Adrenal gland (tissue), 12 donors: ENCODE data around the gene PCDH9. TPM values are rescaled to one million over a fixed set of nuclear protein-coding genes. Genes with fewer than 3 reads are reported as not detected.
A peak's percentile ranks its signal among the peaks of the same experiment; 100 is the strongest.

Experiments
- DNase-seq, 7 donors: peaks; one replicate each; pipeline ENCODE4 v3.0.0-alpha.2; 2019 to 2020
- H3K27ac ChIP-seq, 5 donors: fragments of 200-600 bp; sonication (generic) in 4 of 5; 1 replicate in 3 of 5; 2 replicates in 2 of 5; pipeline versions ENCODE4 v1.5.1 to v1.8.0; 2016 to 2020; ENCODE audit warnings: mild to moderate bottlenecking in 1 of 5
- H3K27me3 ChIP-seq: fragments of 200-600 bp; 2 replicates; pipeline ENCODE4 v1.8.0; 2021
- H3K36me3 ChIP-seq, 2 donors: fragments of 200-600 bp; replicated peaks in 1 of 2; 1 replicate in 1 of 2; 2 replicates in 1 of 2; pipeline versions ENCODE4 v1.5.1 to v1.8.0; 2018 to 2022
- H3K4me1 ChIP-seq, 2 donors: fragments of 200-600 bp; replicated peaks in 1 of 2; 1 replicate in 1 of 2; 2 replicates in 1 of 2; pipeline versions ENCODE4 v1.5.1 to v1.8.0; 2018 to 2021
- H3K4me3 ChIP-seq, 4 donors: fragments of 200-600 bp; sonication (generic) in 3 of 4; one replicate each; pipeline ENCODE4 v1.5.1; 2016 to 2018
- H3K9me3 ChIP-seq, 3 donors: fragments of 200-600 bp; sonication (generic) in 1 of 3; replicated peaks in 1 of 3; 1 replicate in 2 of 3; 2 replicates in 1 of 3; pipeline versions ENCODE4 v1.5.1 to v1.8.0; 2016 to 2021
- POLR2A ChIP-seq, 2 donors: fragments of 450-650 bp; IDR thresholded peaks; one replicate each; pipeline ENCODE4 v1.6.1; 2017; ENCODE audit warnings: antibody characterized with exemption in 2 of 2, mild to moderate bottlenecking in 2 of 2, moderate library complexity in 1 of 2
- WGBS, 4 donors: extraction: QIAGEN DNeasy Blood & Tissue Kit in 2 of 4; methylation state at CpG; one replicate each; pipeline versions ENCODE4 v1.1.5 to v1.1.7; 2013 to 2017; 5-methylcytosine and 5-hydroxymethylcytosine counted together
- intact Hi-C, 2 donors: fragments of 100-400 bp; cut with DNase I; formaldehyde crosslinking; loops; one replicate each; pipeline versions ENCODE4 v1.14.1 to v1.15.0; 2022 to 2023
- polyA plus RNA-seq, 3 donors: library from polyadenylated mRNA; stranded (reverse); fragments of 200-250 nt in 2 of 3; fragments of 350-450 nt in 1 of 3; fragmentation: Illumina TruSeq in 1 of 3; extraction: RNeasy Lipid Tissue Mini Kit (QIAGEN cat#74804) in 1 of 3; gene quantifications; one replicate each; pipeline ENCODE4 v1.2.3, GENCODE V29; 2013 to 2014
- total RNA-seq, 9 donors: library from RNA; depleted of rRNA in 4 of 9; stranded (reverse); fragments of >200 nt in 4 of 9; fragments of 120-200 nt in 1 of 9; fragmentation: NEBNext Ultra II Directional in 1 of 9; extraction: Animal tissue kit (Norgen Biotek cat#: 25700) in 1 of 9; gene quantifications; one replicate each; pipeline versions ENCODE4 v1.1.0 to v1.2.4, GENCODE V29; 2013 to 2023
- TF ChIP-seq, protein P1 (sequence below), 6 experiments: fragments of 450-650 bp in 4 of 6; fragments of 200-600 bp in 2 of 6; sonication (generic) in 1 of 6; IDR thresholded peaks; 1 replicate in 5 of 6; 2 replicates in 1 of 6; pipeline versions ENCODE4 v1.5.1 to v1.8.0; 2016 to 2021; ENCODE audit warnings: antibody characterized with exemption in 6 of 6, mild to moderate bottlenecking in 2 of 6, moderate library complexity in 1 of 6
- donor health status: healthy with polysubstance abuse.
- donor health status: Bipolar disorder and iron deficiency.
- donor health status: DM: yes; HTN: yes; CAD: no.
- donor health status: DM: no; HTN: no; CAD: no.
- donor health status: DM: no; HTN: no; CAD: no.
- donor health status: DM: yes; HTN: yes; CAD: no.

PCDH9 gene
- total and polyA plus RNA-seq, 12 donors = 0.71 to 10.9 (median 3.6) TPM

GRCh38 chr13:66659286-66659685 is 570.9 kb downstream of the PCDH9 start:
- WGBS, 4 donors = 46 to 83% (median 66%) methylated on average over 2 of the region's 2 CpGs
- Histone ChIP-seq H3K4me3 (no peak overlapping the region), H3K36me3 (no peaks in the 10 kb centered on the region), H3K4me1 (peaks cover 6 to 23% of the 10 kb centered on the region in 2 donors), H3K27me3 (no peaks in the 10 kb centered on the region), H3K9me3 (no peaks in the 10 kb centered on the region), H3K27ac (peak overlapping the region; percentile 30 to 84 (median 74))
- DNase-seq = no peak
- TF ChIP-seq POLR2A (IDR thresholded peaks at IDR 0.05) = no peak
- TF ChIP-seq, protein P1, sequence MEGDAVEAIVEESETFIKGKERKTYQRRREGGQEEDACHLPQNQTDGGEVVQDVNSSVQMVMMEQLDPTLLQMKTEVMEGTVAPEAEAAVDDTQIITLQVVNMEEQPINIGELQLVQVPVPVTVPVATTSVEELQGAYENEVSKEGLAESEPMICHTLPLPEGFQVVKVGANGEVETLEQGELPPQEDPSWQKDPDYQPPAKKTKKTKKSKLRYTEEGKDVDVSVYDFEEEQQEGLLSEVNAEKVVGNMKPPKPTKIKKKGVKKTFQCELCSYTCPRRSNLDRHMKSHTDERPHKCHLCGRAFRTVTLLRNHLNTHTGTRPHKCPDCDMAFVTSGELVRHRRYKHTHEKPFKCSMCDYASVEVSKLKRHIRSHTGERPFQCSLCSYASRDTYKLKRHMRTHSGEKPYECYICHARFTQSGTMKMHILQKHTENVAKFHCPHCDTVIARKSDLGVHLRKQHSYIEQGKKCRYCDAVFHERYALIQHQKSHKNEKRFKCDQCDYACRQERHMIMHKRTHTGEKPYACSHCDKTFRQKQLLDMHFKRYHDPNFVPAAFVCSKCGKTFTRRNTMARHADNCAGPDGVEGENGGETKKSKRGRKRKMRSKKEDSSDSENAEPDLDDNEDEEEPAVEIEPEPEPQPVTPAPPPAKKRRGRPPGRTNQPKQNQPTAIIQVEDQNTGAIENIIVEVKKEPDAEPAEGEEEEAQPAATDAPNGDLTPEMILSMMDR (IDR thresholded peaks at IDR 0.05) = no peak
- intact Hi-C loops = no loop called here

DNA sequence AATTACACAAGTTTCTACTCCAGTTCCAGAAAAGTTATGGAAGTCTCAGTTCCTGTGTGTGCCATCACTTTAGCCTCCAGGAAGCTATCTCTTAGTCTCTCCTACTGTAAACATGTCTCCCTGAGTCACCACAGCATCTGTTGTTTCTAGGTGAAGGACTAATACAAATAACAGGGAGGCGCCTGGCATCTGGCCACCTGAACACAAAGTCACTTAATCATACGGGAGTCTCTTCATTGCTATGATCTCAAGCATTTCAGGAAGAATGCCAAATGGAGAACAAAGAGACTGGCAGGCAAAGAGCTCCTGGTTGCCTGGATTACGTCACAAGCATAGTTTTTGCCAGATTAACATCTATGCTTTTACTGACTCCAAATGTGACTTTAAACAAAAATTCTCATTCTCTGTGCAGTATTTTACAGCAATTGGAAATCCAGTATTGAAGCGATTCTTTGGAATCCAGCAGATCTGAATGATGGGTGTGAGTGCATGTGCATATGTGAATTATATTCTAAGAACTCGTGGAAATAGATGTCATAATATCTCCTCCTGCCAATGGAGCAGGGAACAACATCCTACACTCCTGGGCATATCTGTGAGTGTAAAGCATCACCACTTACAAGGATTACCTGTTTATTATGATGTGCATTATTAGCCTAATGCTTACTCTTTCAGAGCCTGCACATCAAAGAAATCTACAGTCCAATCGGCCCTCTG is 572.8 kb downstream of the PCDH9 start:
- H3K27ac ChIP-seq = peak overlapping the region in 1 of 5 donors; percentile 15
- H3K9me3 ChIP-seq = no peaks in the 10 kb centered on the region
- no peaks in the 10 kb centered on the region for H3K27me3 ChIP-seq
- H3K36me3 ChIP-seq = no peaks in the 10 kb centered on the region
- DNase-seq = peak; percentile 91 to 98 (median 94)
- 26 to 39% (median 32%) methylated on average over 6 of the region's 6 CpGs for WGBS, 4 donors
- TF ChIP-seq, protein P1 (IDR thresholded peaks at IDR 0.05) = no peak
- no peak for TF ChIP-seq POLR2A (IDR thresholded peaks at IDR 0.05)
- H3K4me1 ChIP-seq = peaks cover 6 to 23% of the 10 kb centered on the region in 2 donors
- H3K4me3 ChIP-seq = no peak overlapping the region
- intact Hi-C loops = no loop called here

DNA sequence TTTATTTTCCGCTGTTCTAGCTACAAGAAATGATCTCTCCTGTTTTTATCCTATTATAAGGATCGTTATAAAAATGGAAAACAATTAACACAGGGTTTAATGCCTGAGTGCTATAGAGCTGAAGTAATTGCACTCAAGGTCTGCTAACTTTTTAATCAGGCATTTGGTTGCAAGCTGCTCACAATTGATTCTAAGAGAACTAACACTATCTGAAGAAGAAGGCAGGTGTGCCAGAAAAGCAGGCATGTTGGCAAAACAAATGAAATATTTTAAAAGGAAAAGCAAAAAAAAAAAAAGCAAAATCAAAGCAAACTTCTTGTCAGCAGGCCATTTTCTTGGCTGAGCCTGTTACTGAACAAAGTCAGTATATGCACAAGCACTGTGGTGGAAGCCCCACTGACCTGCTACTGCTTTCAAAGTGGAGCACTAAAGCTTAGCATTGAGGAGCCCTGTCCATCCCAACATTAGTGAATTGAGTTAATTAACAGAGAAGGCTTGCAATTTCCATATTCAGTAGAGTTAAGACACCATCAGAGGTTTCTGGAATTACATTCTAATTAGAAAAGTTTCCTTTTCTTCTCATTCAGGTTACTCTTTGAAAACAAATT is 574.2 kb downstream of the PCDH9 start:
- no peaks in the 10 kb centered on the region for H3K9me3 ChIP-seq

GRCh38 chr13:66644855-66645460 is 585.2 kb downstream of the PCDH9 start:
- TF ChIP-seq POLR2A (IDR thresholded peaks at IDR 0.05) = no peak
- TF ChIP-seq, protein P1 (IDR thresholded peaks at IDR 0.05) = no peak
- Histone ChIP-seq H3K4me3 (no peak overlapping the region), H3K27ac (no peak overlapping the region), H3K9me3 (no peaks in the 10 kb centered on the region), H3K27me3 (no peaks in the 10 kb centered on the region), H3K4me1 (no peaks in the 10 kb centered on the region), H3K36me3 (no peaks in the 10 kb centered on the region)
- intact Hi-C loops = no loop called here
- DNase-seq = no peak
- 81 to 91% (median 87%) methylated on average over 3 of the region's 3 CpGs for WGBS, 4 donors

More for the DNA sequence above, 574.2 kb downstream of the PCDH9 start:
- intact Hi-C loops = no loop called here
- WGBS, 4 donors = 84 to 93% (median 89%) methylated on average over 2 of the region's 2 CpGs
- peaks cover 6 to 23% of the 10 kb centered on the region in 2 donors for H3K4me1 ChIP-seq
- H3K27ac ChIP-seq = no peak overlapping the region
- no peaks in the 10 kb centered on the region for H3K36me3 ChIP-seq
- DNase-seq = no peak
- TF ChIP-seq, protein P1 (IDR thresholded peaks at IDR 0.05) = no peak
- no peak for TF ChIP-seq POLR2A (IDR thresholded peaks at IDR 0.05)
- H3K4me3 ChIP-seq = no peak overlapping the region
- H3K27me3 ChIP-seq = no peaks in the 10 kb centered on the region
